IPS-NIHi11 (cell line): ENCODE results near the gene UBR1.
"Not testable (repeated sequence)": the region's sequence is repeated elsewhere in the genome, so short reads cannot be mapped to it uniquely, and the experiment has no call there.

Experiments used
- DNase-seq: peaks from one replicate; pipeline ENCODE4 v3.0.0; 2012; ENCODE audit warnings: mixed read lengths, low spot score

The UBR1 gene

DNA sequence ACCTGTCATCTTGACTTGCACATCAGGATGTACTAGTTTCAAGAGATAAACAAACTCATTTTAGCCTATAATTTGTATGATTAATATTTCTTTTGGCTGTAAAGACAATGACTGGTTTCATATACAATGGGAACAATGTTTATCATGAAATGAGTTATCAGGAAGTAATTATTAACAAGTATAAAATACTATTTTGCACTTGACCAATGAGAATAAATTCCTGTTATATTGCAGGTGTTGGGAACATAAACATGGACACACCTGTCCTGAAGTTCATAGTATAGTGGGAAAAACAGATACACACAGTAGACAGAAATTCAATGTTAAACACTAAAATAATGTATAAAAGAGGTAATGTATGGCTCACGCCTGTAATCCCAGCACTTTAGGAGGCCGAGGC, 56.9 kb downstream of the UBR1 start:
- no peak for DNase-seq

DNA sequence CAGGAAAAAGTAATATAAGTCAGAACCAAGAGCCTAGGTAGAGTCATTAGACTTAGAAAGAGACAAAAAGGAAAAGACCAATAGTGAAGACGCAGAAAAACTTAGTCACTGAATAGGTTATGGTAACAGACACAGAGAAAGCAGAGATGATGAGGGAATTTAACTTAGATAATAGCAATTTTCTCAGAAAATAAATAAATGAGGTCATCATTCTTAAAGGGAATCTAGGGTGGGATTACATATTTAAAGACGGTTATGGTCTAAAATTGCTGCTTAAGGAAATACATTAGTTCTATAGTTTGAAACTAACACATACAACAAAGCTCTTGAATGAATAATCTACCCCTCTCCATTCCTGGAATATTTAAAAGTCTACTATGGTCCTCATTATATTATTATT, 59.4 kb downstream of the UBR1 start:
- DNase-seq, result no peak

DNA sequence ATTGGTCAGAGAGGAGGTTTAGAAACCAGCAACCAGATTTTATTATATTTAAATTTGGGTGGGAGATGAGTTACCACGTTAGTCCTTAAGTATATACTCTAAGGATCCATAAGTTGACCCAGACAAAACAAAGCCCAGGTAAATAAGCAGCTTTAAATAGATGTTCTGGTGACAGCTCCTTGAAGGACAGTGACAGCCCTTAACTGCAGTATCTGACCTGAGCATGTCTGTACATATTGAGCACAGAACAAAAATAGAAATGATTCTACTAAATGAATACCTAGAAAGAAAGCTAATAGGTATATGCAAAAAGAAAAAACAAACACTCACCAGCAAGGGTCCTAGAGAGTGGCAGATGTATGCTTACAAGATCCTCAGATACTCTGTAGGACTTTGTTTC, 63.0 kb downstream of the UBR1 start:
- no peak for DNase-seq

DNA sequence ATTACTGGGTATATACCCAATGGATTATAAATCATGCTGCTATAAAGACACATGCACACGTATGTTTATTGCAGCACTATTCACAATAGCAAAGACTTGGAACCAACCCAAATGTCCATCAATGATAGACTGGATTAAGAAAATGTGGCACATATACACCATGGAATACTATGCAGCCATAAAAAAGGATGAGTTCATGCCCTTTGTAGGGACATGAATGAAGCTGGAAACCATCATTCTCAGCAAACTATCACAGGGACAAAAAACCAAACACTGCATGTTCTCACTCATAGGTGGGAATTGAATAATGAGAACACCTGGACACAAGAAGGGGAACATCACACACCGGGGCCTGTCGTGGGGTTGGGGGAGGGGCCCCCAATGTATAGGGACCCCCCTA, 64.8 kb downstream of the UBR1 start:
- DNase-seq, result not testable (repeated sequence)

DNA sequence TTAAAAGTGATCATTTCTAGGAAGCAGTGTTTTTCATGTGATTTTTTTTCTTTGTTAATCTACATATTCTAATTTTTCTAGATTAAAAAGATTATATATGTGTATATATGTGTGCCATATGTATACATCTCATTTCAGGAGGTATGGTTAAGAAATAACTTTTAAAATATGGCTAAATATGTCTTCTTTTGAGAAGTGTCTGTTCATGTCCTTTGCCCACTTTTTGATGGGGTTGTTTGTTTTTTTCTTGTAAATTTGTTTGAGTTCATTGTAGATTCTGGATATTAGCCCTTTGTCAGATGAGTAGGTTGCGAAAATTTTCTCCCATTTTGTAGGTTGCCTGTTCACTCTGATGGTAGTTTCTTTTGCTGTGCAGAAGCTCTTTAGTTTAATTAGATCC, 70.6 kb downstream of the UBR1 start:
- DNase-seq, result not testable (repeated sequence)

DNA sequence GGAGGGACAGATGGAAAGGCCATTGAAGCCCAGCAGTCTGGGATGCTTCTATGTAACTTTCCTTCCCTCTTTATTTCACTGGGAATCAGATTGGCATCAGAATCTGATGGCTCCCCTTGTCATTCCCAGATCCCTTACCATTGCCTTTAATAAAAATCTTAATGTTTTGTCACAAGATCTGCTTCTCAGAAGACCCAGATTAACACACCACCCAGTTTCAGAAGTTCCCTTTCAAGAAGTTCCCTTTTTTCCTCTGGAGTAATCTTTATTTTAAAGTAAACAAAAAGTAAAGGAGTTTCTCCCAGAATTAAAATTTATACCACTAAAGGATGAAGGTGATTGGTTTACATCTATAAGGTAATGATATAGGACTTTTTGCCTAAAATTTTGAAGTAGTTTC, 76.4 kb downstream of the UBR1 start:
- DNase-seq, result no peak

DNA sequence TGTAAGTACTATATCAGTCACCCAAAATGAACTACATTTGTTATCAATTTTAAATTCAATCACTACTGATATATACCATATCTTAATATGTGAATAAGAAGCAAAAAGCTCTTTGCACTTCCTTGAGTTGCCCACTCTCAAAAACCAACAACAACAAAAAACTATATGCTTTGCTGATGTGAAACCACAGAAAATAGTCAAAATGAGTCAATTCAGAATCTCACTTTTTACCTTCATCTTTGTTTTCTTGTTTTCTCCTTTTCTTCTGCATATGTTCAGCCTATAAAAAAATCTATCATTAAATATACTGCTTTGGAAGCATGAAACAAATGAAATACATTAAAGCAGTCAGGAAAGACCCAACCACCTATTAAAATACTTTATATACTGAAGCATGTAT, 80.7 kb downstream of the UBR1 start:
- DNase-seq, result no peak

DNA sequence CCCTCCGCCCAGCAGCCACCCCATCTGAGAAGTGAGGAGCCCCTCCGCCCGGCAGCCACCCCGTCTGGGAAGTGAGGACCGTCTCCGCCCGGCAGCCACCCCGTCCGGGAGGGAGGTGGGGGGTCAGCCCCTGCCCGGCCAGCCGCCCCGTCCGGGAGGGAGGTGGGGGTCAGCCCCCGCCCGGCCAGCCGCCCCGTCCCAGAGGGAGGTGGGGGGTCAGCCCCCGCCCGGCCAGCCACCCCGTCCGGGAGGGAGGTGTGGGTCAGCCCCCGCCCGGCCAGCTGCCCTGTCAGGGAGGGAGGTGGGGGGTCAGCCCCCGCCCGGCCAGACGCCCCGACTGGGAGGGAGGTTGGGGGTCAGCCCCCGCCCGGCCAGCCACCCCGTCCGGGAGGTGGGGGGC, 91.2 kb downstream of the UBR1 start:
- not testable (repeated sequence) for DNase-seq

DNA sequence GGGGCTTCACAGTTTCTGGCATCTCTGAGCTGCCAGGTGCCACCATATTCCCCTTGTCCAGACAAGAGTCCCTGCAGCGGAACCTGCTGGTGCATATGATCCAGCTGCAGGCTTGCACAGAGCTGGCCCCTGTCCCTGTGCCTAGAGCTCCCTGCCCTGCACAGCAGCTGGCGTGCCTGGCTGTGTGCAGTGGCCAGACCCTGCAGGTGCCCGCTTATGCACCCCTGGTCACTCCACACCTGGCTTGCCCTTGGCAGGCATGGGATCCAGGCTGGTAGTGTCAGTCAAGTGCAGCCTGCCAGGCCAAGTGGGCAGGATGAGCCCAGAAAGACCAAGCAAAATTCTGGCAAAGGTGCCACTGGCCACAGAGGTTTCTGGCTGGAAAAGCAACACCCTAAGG, 96.6 kb downstream of the UBR1 start:
- no peak for DNase-seq

DNA sequence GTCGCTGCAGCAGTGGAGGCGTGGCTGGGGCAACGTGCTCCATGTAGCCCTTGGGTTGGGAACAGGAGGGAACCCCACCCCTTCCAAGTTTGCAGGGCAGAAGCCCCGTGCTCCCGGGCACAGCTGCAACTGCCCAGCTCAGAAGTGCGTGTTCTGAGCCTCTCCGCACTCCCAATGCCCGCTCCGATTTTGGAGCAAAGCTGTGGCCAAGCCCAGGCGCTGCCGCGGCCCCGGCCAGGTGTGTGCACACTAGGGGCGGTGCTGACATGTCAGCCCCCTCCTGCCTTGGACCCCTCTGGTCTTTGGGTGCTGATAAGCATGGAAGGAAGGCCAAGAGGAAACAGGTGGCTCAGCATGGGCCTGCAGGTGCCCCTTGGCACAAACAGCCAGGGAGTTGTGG, 97.7 kb downstream of the UBR1 start:
- no peak for DNase-seq

DNA sequence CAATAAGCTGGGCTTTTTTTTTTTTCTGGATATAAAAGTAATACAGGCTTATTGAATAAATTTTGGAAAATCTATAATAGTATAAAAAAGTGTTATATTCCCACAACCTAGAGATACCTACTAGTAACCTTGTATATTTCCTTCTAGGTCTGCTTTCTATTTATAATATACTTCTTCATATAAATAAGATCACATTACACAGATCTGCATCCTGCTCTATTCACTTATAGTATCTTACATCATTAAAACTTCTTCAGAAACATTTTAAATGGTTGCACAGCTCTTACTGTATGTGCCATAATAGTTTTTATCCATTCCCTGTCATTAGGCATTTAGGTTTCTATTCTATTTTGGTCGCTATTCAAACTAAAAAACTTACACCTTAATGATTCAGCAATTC, 98.3 kb downstream of the UBR1 start:
- DNase-seq, result no peak

DNA sequence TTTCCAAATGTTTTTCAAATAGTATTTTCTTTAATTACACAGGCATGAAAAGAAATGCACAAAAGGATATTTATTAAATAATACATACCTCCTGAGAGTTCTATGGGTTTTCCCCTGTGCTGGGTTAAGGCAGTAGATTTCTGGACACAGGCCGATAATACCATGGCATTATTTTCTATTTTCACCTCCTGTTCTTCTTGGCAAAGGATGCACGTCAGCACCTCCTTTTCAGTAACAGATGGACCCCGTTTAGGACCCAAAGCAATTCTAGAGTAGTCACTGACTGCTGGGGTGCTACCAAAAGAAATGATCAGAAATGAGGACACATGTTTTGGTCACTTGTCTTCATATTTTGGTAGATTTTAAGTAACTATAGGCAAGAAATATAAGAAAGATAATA, 98.8 kb downstream of the UBR1 start:
- DNase-seq, result no peak

DNA sequence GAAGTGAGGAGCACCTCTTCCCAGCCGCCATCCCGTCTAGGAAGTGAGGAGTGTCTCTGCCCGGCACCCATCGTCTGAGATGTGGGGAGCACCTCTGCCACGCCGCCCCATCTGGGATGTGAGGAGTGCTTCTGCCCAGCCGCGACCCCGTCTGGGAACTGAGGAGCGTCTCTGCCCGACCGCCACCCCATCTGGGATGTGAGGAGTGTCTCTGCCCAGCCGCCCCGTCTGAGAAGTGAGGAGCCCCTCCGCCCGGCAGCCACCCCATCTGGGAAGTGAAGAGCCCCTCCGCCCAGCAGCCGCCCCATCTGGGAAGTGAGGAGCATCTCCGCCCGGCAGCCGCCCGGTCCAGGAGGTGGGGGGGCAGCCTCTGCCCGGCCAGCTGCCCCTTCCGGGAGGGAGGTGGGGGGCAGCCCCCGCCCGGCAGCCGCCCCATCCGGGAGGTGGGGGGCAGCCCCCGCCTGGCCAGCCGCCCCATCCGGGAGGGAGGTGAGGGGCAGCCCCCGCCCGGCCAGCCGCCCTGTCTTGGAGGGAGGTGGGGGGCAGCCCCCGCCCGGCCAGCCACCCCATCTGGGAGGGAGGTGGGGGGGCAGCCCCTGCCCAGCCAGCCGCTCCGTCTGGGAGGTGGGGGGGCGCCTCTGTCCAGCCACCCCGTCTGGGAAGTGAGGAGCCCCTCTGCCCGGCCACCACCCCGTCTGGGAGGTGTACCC, 100.8 kb downstream of the UBR1 start:
- DNase-seq, result not testable (repeated sequence)

DNA sequence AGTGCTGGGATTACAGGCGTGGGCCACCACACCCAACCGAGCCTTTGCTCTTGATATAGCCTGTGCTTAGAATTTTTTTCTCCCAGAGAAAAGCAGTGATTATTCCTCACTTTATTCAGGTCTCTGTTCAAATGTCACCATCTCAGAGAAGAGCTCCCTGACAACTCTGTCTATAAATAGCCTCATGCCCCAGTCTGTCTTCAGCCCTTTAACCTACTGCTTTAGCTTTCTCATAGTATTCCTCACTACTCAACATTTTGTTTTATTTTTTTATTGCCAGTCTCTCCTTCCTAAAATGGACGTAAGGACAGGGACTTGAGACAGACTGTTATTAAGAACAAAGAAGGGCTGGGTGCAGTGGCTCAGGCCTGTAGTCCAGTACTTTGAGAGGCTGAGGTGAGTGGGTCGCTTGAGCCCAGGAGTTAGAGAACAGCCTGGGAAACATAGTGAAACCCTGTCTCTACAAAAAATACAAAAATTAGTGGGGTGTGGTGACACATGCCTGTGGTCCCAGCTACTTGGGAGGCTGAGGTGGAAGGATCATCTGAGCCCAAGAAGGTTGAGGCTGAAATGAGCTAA, 106.5 kb downstream of the UBR1 start:
- no peak for DNase-seq

DNA sequence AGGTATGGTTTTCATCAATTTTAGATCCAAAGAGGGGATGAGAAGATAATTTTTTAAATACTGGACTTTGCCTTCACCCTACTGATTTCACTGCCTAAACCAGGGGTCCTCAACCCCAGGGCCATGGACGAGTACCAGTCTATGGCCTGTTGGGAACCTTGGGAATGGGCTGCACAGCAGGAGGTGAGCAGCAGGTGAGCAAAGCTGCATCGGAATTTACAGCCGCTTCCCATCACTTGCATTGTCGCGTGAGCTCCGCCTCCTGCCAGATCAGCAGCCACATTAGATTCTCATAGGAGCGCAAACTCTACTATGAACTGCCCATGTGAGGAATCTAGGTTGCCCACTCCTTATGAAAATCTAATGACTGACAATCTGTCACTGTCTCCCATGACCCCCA, 109.0 kb downstream of the UBR1 start:
- DNase-seq, result no peak

DNA sequence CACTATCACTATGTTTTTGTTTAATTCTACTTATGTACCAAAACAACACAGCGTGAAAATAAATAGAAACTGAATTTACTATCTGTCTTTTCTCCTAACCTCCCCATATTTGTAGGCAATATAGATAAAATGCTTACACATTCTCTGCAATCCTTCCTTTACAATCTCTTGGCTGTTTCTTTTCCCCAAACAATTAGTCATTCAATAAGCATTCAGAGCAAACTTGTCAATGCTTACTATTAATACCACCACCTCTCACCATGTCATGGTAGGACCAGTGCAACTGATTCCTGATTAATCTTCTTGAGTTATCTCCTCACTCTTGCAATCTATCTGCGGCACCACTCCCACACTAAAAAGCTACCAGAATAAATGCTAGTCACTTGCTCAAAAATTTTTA, 111.3 kb downstream of the UBR1 start:
- no peak for DNase-seq

DNA sequence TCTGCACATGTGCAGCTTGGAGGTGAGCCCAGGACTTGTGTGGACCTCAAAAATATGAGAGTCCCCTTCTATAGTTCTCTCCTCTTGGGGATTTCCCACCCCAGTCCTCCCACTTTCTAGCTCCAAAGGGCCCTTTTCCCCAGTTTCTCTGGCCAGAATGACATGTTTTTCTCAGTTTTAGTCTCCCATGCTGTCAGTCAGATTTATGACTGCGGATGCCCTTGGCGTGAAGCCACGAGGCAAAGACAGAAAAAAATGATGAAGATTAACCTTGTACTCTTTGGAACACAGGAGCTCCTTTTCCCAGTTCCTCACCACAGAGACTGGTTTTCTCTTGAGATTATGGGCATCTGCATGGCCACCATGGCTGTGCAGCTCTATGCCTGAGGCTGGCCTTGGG, 113.2 kb downstream of the UBR1 start:
- no peak for DNase-seq

DNA sequence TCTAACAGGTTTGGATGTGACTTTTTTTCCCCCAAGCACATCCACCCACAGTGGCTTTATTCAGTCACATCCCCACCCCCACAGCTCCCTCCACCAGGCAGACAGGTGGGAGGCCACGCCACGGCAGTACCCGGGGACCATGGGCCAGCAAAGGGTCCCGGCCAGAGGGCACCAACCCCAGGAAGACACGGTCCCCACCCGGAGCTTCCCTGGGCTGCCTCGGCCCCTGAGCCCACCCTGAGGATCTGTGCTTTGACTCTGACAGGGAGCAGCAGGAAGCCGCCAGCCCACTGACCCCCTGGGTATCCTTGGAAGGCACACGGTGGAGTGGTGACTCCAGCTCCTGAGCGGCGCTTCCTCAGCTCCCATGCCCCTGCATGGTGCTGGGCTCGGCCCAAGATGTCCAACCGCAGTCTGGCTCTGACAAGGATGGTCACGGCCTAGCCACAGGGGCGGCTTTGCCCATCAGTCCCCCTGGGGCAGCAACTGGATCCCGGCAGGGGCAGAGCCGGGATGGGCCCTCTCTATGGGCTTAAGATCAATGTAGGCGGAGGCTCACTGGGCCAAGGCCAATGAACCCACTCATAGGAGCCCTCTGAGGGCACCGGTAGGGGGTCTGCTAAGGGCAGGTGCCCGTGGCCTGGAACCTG, 119.0 kb downstream of the UBR1 start:
- no peak for DNase-seq

DNA sequence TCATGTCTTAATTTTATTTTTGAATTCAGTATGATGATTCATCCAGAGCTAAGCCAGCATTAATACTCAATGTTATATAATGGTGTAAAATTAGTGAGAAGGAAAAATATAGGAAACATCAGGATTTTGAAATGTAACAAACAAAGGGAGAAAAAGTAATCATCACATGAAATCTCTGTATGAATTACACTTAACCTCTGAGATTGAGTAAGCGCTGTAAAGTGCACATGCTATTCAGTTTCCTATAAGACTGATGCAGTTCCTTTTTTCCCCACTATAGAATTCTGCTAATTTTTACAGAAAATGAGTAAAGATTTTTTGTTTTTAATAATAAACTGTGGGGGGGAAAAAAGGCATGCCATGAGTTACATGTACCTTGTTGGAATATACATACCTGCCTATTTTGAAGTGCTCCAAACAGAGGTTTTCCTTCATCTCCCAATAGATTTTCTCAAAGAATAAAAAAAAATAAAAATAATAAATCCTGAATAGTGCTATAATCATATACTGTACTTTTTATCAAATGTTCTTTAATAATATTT, 121.3 kb downstream of the UBR1 start:
- DNase-seq, result no peak

DNA sequence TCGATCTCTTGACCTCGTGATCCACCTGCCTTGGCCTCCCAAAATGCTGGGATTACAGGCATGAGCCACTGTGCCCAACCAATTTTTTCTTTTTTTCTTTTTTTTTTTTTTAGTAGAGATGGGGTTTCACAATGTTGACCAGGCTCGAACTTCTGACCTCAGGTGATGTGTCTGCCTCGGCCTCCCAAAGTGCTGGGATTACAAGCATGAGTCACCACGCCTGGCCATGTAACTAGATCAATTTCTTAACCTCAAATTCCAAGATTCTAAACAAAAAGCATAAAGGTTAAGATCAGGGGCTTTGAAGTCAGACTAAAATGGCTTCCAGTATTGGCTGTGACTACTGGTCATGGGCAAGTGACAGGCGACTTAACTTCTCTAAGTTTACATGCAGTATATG, 126.7 kb downstream of the UBR1 start:
- DNase-seq, result not testable (repeated sequence)

DNA sequence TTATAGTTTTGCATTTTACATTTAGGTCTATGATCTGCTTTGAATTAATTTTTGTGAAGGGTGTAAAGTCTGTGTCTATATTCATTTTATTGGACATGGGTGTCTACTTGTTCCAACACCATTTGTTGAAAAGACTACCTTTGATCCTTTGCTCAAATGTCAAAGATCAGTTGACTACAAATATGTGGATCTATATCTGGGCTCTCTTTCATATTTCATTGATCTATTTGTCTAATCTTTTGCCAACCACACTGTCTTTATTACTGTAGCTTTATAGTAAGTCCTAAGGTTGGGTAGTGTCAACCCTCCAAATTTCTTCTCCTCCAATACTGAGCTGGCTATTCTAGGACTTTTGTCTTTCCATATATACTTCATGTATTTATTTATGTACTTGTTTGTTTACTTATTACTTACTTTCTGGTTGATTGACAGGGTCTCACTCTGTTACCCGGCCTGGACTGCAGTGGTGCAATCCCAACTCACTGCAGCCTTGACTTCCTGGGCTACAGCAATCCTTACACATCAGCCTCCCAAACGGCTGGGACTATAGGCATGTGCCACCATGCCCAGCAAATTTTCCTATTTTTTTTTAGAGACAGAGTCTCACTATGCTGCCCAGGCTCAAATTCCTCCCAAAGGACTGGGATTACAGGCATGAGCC, 131.5 kb downstream of the UBR1 start:
- no peak for DNase-seq

DNA sequence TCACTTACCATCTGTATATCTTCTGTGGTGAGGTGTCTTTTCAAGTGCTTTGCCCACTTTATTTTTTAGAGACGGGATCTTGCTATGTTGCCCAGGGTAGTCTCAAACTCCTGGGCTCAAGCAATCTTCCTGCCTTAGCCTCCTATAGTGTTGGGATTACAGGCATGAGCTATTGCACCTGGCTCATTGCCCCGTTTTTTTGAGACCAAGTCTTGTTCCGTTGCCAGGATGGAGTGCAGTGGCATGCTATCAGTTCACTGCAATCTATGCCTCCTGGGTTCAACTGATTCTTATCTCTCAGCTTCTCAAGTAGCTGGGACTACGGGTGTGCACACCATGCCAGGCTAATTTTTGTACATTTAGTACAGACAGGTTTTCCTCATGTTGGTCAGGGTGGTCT, 132.7 kb downstream of the UBR1 start:
- DNase-seq, result no peak

DNA sequence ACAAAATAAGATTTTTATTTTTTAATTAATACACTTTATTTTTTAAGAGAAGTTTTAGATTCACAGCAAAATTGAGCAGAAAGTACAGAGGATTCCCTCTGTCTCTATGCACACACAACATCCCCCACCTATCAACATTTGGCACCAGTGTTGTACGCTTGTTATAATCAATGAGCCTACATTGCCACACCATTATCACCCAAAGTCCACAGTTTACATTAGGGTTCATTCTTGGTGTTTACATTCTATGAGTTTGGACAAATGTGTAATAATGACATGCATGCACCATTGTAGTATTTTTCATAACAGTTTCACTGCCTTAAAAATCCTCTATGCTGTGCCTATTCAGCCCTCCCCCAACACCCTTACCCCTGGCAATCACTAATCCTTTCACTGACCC, 134.0 kb downstream of the UBR1 start:
- no peak for DNase-seq
